CD4-positive, alpha-beta T cell (primary cell): Measurements from ENCODE around the gene EYA2. TPM values are rescaled to one million over a fixed set of nuclear protein-coding genes. Genes with fewer than 3 reads are reported as not detected.

ENCODE experiments used
- ATAC-seq: fragments of 200-7000 bp; cut with Tn5 transposase; one replicate; pipeline ENCODE4 v1.10.0; 2022; ENCODE audit warnings: mild to moderate bottlenecking; ENCODE audit not compliant: poor library complexity
- CTCF ChIA-PET: fragments of 350-600 bp; sonication (Branson Sonifier 250); formaldehyde crosslinking; loops from one replicate; lab custom pipeline; 2021; ENCODE audit warnings: antibody characterized with exemption, inconsistent platforms; lab: Charles Lee
- POLR2A ChIA-PET: fragments of 350-600 bp; sonication (Branson Sonifier 250); formaldehyde crosslinking; loops from one replicate; lab custom pipeline; 2021; ENCODE audit warnings: antibody characterized with exemption, inconsistent platforms; lab: Charles Lee
- DNase-seq, 14 experiments: peaks; one replicate each; pipeline ENCODE4 v3.0.0-alpha.2; 2013 to 2020; ENCODE audit warnings: mixed read lengths in 2 of 14
- H3K27ac ChIP-seq, 2 donors: one replicate each; pipeline versions ENCODE4 v1.5.1 to v1.7.0; 2013; ENCODE audit warnings: low read length in 2 of 2, low read depth in 1 of 2, mild to moderate bottlenecking in 1 of 2
- H3K27me3 ChIP-seq, 2 experiments: 1 replicate in 1 of 2; 2 replicates in 1 of 2; pipeline versions ENCODE4 v1.6.1 to v1.7.0; 2013; ENCODE audit warnings: low read length in 2 of 2, control low read depth in 1 of 2, mild to moderate bottlenecking in 1 of 2, moderate library complexity in 1 of 2; ENCODE audit not compliant: insufficient read depth in 2 of 2, control insufficient read depth in 1 of 2
- H3K36me3 ChIP-seq: one replicate; pipeline ENCODE4 v1.6.1; 2013; ENCODE audit warnings: low read length, control low read depth; ENCODE audit not compliant: insufficient read depth
- H3K4me1 ChIP-seq: one replicate; pipeline ENCODE4 v1.6.1; 2013; ENCODE audit warnings: low read length, control low read depth; ENCODE audit not compliant: insufficient read depth
- H3K4me3 ChIP-seq: one replicate; pipeline ENCODE4 v1.5.1; 2013; ENCODE audit warnings: mild to moderate bottlenecking, low read length, moderate library complexity
- H3K9me3 ChIP-seq, 2 experiments: 1 replicate in 1 of 2; 2 replicates in 1 of 2; pipeline versions ENCODE4 v1.6.1 to v1.7.0; 2013; ENCODE audit warnings: low read length in 2 of 2, mild to moderate bottlenecking in 2 of 2, control low read depth in 1 of 2, moderate library complexity in 1 of 2; ENCODE audit not compliant: control insufficient read depth in 1 of 2, insufficient read depth in 1 of 2
- H3K27ac Mint-ChIP-seq: one replicate; pipeline ENCODE4 v1.8.0; 2020; ENCODE audit warnings: mixed read lengths
- H3K27me3 Mint-ChIP-seq: one replicate; pipeline ENCODE4 v1.8.0; 2021; ENCODE audit warnings: mixed read lengths
- H3K36me3 Mint-ChIP-seq: one replicate; pipeline ENCODE4 v1.8.0; 2021; ENCODE audit warnings: low read depth, mixed read lengths
- H3K4me1 Mint-ChIP-seq: one replicate; pipeline ENCODE4 v1.8.0; 2021; ENCODE audit warnings: low read depth, mixed read lengths
- H3K4me3 Mint-ChIP-seq: one replicate; pipeline ENCODE4 v1.8.0; 2020; ENCODE audit warnings: mild to moderate bottlenecking, mixed read lengths
- H3K9me3 Mint-ChIP-seq: one replicate; pipeline ENCODE4 v1.8.0; 2020; ENCODE audit warnings: mixed read lengths
- intact Hi-C, 2 experiments: fragments of 100-400 bp; cut with DNase I in 1 of 2; cut with micrococcal nuclease in 1 of 2; formaldehyde crosslinking; loops; one replicate each; pipeline versions ENCODE4 v1.15.1 to v1.9.0; 2023 to 2025; cut with DNase I, micrococcal nuclease
- total RNA-seq, 174 experiments: library from RNA in 2 of 174; stranded (reverse) in 2 of 174; gene quantifications; one replicate each; pipeline ENCODE4 v1.2.3 and lab custom pipeline; 2021 to 2026
- TF ChIP-seq, protein P1 (sequence below): fragments of 200-600 bp; IDR thresholded peaks from one replicate; pipeline ENCODE4 v1.8.0; 2022; ENCODE audit warnings: antibody characterized with exemption, mild to moderate bottlenecking

The EYA2 gene
- total RNA-seq, 2 experiments from 2014 or later, result not detected

DNA sequence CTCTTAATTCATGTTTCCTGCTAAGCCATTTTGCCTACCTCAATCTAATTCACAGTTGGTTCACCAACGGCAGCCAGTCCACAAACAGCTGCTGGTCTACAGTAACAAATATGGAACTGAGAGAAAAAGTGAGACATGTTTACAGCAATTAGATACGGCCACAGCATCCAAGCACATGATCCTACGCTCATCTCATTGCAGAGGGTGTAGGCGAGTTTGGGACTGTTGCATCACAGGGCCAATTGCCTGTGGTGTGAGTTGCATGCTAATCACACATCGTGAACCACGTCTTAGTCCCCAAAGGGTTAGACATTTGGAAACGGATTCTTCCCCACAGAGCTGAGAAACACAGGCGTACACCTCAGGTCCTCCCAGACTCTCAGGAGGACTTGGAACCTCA, 166.9 kb downstream of the EYA2 start:
- no peaks in the 10 kb centered on the region for H3K36me3 Mint-ChIP-seq
- no peaks in the 10 kb centered on the region for H3K4me1 ChIP-seq

DNA sequence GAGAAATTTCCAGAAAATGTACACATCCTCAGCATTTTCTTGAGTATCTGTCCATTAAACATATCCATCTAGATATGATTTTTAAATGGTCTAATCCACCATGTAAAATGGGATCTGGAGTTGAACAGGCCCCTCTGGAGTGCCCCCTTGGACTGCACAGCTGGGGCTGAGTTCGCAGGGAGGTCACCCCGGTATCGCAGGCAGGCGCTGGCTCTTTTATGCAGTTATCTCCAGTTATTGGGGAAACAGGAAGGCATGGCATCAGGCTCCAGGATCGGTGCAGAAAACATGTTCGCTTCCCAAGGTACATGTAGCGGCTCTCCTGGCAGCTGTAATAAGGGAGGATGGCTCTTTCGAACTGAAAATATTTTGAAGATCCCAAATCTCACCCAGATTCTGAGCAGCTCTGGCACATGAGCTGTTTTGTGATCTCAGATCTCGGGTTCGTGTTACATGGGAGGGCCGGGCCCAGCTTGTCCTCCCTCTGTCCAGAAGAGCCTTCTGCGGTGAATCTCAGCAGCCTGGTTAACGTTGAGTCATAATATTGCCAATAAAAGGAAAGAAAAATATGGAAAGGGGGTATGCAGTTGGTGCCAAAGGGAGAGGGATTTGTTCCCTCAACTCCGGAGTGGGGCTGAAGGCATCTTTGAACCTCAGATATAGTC, 167.7 kb downstream of the EYA2 start:
- ChIA-PET POLR2A (no interaction called here), CTCF (no interaction called here)
- H3K27me3 ChIP-seq, result peaks cover 6 to 9% of the 10 kb centered on the region in 2 experiments
- DNase-seq, result no peak
- H3K36me3 ChIP-seq, result no peaks in the 10 kb centered on the region
- no peak overlapping the region for H3K4me3 ChIP-seq
- Mint-ChIP-seq H3K4me3 (no peak overlapping the region), H3K9me3 (peaks cover 3% of the 10 kb centered on the region), H3K36me3 (no peaks in the 10 kb centered on the region), H3K27ac (no peak overlapping the region), H3K4me1 (no peaks in the 10 kb centered on the region), H3K27me3 (peaks cover 28% of the 10 kb centered on the region)
- TF ChIP-seq, protein P1, sequence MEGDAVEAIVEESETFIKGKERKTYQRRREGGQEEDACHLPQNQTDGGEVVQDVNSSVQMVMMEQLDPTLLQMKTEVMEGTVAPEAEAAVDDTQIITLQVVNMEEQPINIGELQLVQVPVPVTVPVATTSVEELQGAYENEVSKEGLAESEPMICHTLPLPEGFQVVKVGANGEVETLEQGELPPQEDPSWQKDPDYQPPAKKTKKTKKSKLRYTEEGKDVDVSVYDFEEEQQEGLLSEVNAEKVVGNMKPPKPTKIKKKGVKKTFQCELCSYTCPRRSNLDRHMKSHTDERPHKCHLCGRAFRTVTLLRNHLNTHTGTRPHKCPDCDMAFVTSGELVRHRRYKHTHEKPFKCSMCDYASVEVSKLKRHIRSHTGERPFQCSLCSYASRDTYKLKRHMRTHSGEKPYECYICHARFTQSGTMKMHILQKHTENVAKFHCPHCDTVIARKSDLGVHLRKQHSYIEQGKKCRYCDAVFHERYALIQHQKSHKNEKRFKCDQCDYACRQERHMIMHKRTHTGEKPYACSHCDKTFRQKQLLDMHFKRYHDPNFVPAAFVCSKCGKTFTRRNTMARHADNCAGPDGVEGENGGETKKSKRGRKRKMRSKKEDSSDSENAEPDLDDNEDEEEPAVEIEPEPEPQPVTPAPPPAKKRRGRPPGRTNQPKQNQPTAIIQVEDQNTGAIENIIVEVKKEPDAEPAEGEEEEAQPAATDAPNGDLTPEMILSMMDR, result no peak
- H3K9me3 ChIP-seq, result peaks cover 0 to 11% of the 10 kb centered on the region in 2 experiments
- intact Hi-C loops, result no loop called here
- no peak for ATAC-seq
- H3K27ac ChIP-seq, result no peak overlapping the region
- H3K4me1 ChIP-seq, result no peaks in the 10 kb centered on the region

More for the DNA sequence above, 166.9 kb downstream of the EYA2 start:
- Histone ChIP-seq H3K27ac (no peak overlapping the region), H3K27me3 (peaks cover 4 to 9% of the 10 kb centered on the region in 2 experiments), H3K4me3 (no peak overlapping the region), H3K36me3 (no peaks in the 10 kb centered on the region), H3K9me3 (peaks cover 0 to 11% of the 10 kb centered on the region in 2 experiments)
- POLR2A ChIA-PET, result no interaction called here
- intact Hi-C loops, result no loop called here
- TF ChIP-seq, protein P1, result no peak
- Mint-ChIP-seq H3K4me3 (no peak overlapping the region), H3K27ac (no peak overlapping the region), H3K4me1 (no peaks in the 10 kb centered on the region), H3K9me3 (peaks cover 3% of the 10 kb centered on the region), H3K27me3 (peaks cover 28% of the 10 kb centered on the region)
- ATAC-seq, result no peak
- DNase-seq, result no peak
- CTCF ChIA-PET, result no interaction called here

DNA sequence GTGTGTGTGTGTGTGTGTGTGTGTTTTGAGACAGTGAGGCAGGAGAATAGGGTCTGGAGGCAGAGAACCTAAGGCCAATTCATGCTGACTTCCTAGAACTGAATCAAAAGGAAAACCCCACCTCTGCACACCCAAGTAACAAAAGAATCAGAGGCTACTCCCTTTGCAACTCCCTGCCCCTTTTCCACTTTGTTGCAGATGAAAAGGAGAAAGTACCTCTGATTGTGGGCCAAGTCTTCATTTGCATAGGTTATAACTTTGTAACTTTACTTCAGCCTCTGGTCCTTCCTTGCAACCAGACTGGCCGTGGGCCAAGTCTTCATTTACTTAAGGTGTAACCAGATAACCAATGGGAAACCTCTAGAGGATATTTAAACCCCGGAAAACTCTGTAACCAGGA, 168.8 kb downstream of the EYA2 start:
- DNase-seq (no peak), ATAC-seq (no peak)
- H3K4me1 ChIP-seq, result no peaks in the 10 kb centered on the region
- POLR2A ChIA-PET, result no interaction called here
- Mint-ChIP-seq H3K4me3 (no peak overlapping the region), H3K27me3 (peaks cover 19% of the 10 kb centered on the region), H3K27ac (no peak overlapping the region), H3K4me1 (no peaks in the 10 kb centered on the region), H3K9me3 (peaks cover 9% of the 10 kb centered on the region), H3K36me3 (no peaks in the 10 kb centered on the region)
- no peak overlapping the region for H3K4me3 ChIP-seq
- H3K9me3 ChIP-seq, result peaks cover 5 to 10% of the 10 kb centered on the region in 2 experiments
- H3K27me3 ChIP-seq, result peaks cover under 1 to 6% of the 10 kb centered on the region in 2 experiments
- H3K36me3 ChIP-seq, result no peaks in the 10 kb centered on the region
- TF ChIP-seq, protein P1, result no peak
- intact Hi-C loops, result no loop called here
- no peak overlapping the region for H3K27ac ChIP-seq
- CTCF ChIA-PET, result no interaction called here
